Mesendoderm (in vitro differentiated cells): Measurements from ENCODE around the gene IRAK3. TPM values are rescaled to one million over a fixed set of nuclear protein-coding genes. Genes with fewer than 3 reads are reported as not detected.
A peak's percentile ranks its signal among the peaks of the same experiment; 100 is the strongest.

Experiments used
- DNase-seq: peaks from one replicate; pipeline ENCODE4 v3.0.0; 2013
- H2AK5ac ChIP-seq: 2 replicates; pipeline ENCODE4 v1.6.1; 2013; ENCODE audit warnings: low read length, inconsistent platforms
- H2BK120ac ChIP-seq: 2 replicates; pipeline ENCODE4 v1.6.1; 2013; ENCODE audit warnings: low read depth, mild to moderate bottlenecking, low read length, moderate library complexity, mixed read lengths
- H2BK15ac ChIP-seq: replicated peaks from 2 replicates; pipeline ENCODE4 v1.6.1; 2013; ENCODE audit warnings: low read depth, mild to moderate bottlenecking, moderate library complexity
- H2BK5ac ChIP-seq: 2 replicates; pipeline ENCODE4 v1.6.1; 2013; ENCODE audit warnings: low read length, inconsistent platforms
- H3K18ac ChIP-seq: 2 replicates; pipeline ENCODE4 v1.6.1; 2013; ENCODE audit warnings: mild to moderate bottlenecking, low read length, mixed read lengths
- H3K23ac ChIP-seq: one replicate; pipeline ENCODE4 v1.6.1; 2013; ENCODE audit warnings: low read length
- H3K27ac ChIP-seq: 2 replicates; pipeline ENCODE4 v1.5.1; 2013; ENCODE audit warnings: low read depth, mild to moderate bottlenecking, inconsistent platforms, low read length, moderate library complexity
- H3K27me3 ChIP-seq: 2 replicates; pipeline ENCODE4 v1.6.1; 2013; ENCODE audit warnings: low read length, control low read depth, mild to moderate bottlenecking, inconsistent platforms; ENCODE audit not compliant: insufficient read depth, poor library complexity
- H3K36me3 ChIP-seq: 2 replicates; pipeline ENCODE4 v1.6.1; 2013; ENCODE audit warnings: low read length, inconsistent platforms; ENCODE audit not compliant: control insufficient read depth, insufficient read depth
- H3K4ac ChIP-seq: one replicate; pipeline ENCODE4 v1.6.1; 2013; ENCODE audit warnings: low read depth, mild to moderate bottlenecking, low read length, moderate library complexity
- H3K4me1 ChIP-seq: 2 replicates; pipeline ENCODE4 v1.6.1; 2013; ENCODE audit warnings: low read depth, low read length, inconsistent platforms; ENCODE audit not compliant: control insufficient read depth
- H3K4me2 ChIP-seq: 2 replicates; pipeline ENCODE4 v1.6.1; 2013; ENCODE audit warnings: low read length
- H3K4me3 ChIP-seq: 2 replicates; pipeline ENCODE4 v1.5.1; 2013; ENCODE audit warnings: mild to moderate bottlenecking, low read length
- H3K56ac ChIP-seq: one replicate; pipeline ENCODE4 v1.6.1; 2013; ENCODE audit warnings: low read length
- H3K79me1 ChIP-seq: 2 replicates; pipeline ENCODE4 v1.6.1; 2013; ENCODE audit warnings: low read length, inconsistent platforms
- H3K79me2 ChIP-seq: 2 replicates; pipeline ENCODE4 v1.6.1; 2013; ENCODE audit warnings: mild to moderate bottlenecking, low read length; ENCODE audit not compliant: control insufficient read depth, insufficient read depth
- H3K9ac ChIP-seq: 2 replicates; pipeline ENCODE4 v1.6.1; 2013; ENCODE audit warnings: low read length, inconsistent platforms
- H4K5ac ChIP-seq: one replicate; pipeline ENCODE4 v1.6.1; 2013; ENCODE audit warnings: low read length
- H4K8ac ChIP-seq: one replicate; pipeline ENCODE4 v1.6.1; 2013; ENCODE audit warnings: low read depth, mild to moderate bottlenecking, control low read depth, low read length, moderate library complexity
- WGBS: extraction: QIAGEN DNeasy Blood & Tissue Kit; methylation state at CpG from one replicate; pipeline ENCODE4 v1.1.7; 2013; ENCODE audit warnings: low lambda C conversion rate, missing lambda C conversion rate; ENCODE audit not compliant: insufficient coverage; ENCODE audit errors: extremely low coverage; 5-methylcytosine and 5-hydroxymethylcytosine counted together
- polyA plus RNA-seq, 2 experiments: library from polyadenylated mRNA; stranded (reverse); fragments of 200-250 nt; gene quantifications; one replicate each; pipeline ENCODE4 v1.2.3, GENCODE V29; 2013

Gene IRAK3
- 1.7 TPM for polyA plus RNA-seq (2013, experiment 1 of 2)
- polyA plus RNA-seq (2013, experiment 2 of 2) = 1.9 TPM

- Histone ChIP-seq H3K79me1 (no peaks in the 10 kb centered on the region), H3K18ac (peak within 1 kb of the TSS; percentile 13), H2AK5ac (no peak within 1 kb of the TSS), H3K23ac (peak within 1 kb of the TSS; percentile 76), H3K27ac (no peak within 1 kb of the TSS), H3K4me2 (peak within 1 kb of the TSS; percentile 84), H3K56ac (peak within 1 kb of the TSS; percentile 93), H3K4me3 (peak within 1 kb of the TSS; percentile 33), H3K4me1 (no peaks in the 10 kb centered on the region), H3K9ac (peak within 1 kb of the TSS; percentile 72), H3K36me3 (no peaks in the 10 kb centered on the region), H2BK5ac (no peak within 1 kb of the TSS), H3K4ac (peak within 1 kb of the TSS; percentile 83), H4K5ac (no peak within 1 kb of the TSS), H2BK15ac (no peak within 1 kb of the TSS), H3K27me3 (no peaks in the 10 kb centered on the region), H2BK120ac (no peak within 1 kb of the TSS), H4K8ac (peak within 1 kb of the TSS; percentile 42), H3K79me2 (no peaks in the 10 kb centered on the region)
- DNase-seq = peak; percentile 58
- WGBS = no CpG with 5 or more reads among the region's 82 CpGs
Measured at GRCh38 chr12:66188584-66189485, at the start of gene IRAK3. Gene IRAK3, plus strand, starts transcription at chr12:66189214. Its CDS starts 86 bp downstream, at chr12:66189300.

- Histone ChIP-seq H2BK5ac (no peak overlapping the region), H3K4me2 (no peak overlapping the region)
Measured at GRCh38 chr12:66139328-66139727, 49.7 kb upstream of the IRAK3 start.

GRCh38 chr12:66140731-66141130, 48.3 kb upstream of the IRAK3 start:
- H2BK120ac ChIP-seq = no peak overlapping the region
- no peak overlapping the region for H3K4ac ChIP-seq
- H2BK15ac ChIP-seq = no peak overlapping the region
- no peaks in the 10 kb centered on the region for H3K79me1 ChIP-seq
- no peak overlapping the region for H3K23ac ChIP-seq
- H3K36me3 ChIP-seq = no peaks in the 10 kb centered on the region
- H3K79me2 ChIP-seq = no peaks in the 10 kb centered on the region
- no peak overlapping the region for H3K27ac ChIP-seq
- peak; percentile 38 for DNase-seq
- no peak overlapping the region for H3K4me2 ChIP-seq
- H3K27me3 ChIP-seq = no peaks in the 10 kb centered on the region
- H3K18ac ChIP-seq = no peak overlapping the region
- no peak overlapping the region for H4K8ac ChIP-seq
- no peak overlapping the region for H2BK5ac ChIP-seq
- no peak overlapping the region for H3K9ac ChIP-seq
- H3K56ac ChIP-seq = no peak overlapping the region
- no peaks in the 10 kb centered on the region for H3K4me1 ChIP-seq
- no peak overlapping the region for H4K5ac ChIP-seq
- H3K4me3 ChIP-seq = no peak overlapping the region
- no peak overlapping the region for H2AK5ac ChIP-seq

More at GRCh38 chr12:66139328-66139727, 49.7 kb upstream of the IRAK3 start:
- no peak overlapping the region for H2BK120ac ChIP-seq
- no peak overlapping the region for H3K18ac ChIP-seq
- no peaks in the 10 kb centered on the region for H3K79me2 ChIP-seq
- H3K27ac ChIP-seq = no peak overlapping the region
- no peak for DNase-seq
- no peak overlapping the region for H3K4me3 ChIP-seq
- no peak overlapping the region for H3K4ac ChIP-seq
- no peaks in the 10 kb centered on the region for H3K4me1 ChIP-seq
- no peak overlapping the region for H4K5ac ChIP-seq
- H3K79me1 ChIP-seq = no peaks in the 10 kb centered on the region
- no peak overlapping the region for H3K23ac ChIP-seq
- H3K56ac ChIP-seq = no peak overlapping the region
- no peak overlapping the region for H2AK5ac ChIP-seq
- H3K36me3 ChIP-seq = no peaks in the 10 kb centered on the region
- WGBS = no CpG with 5 or more reads among the region's 2 CpGs
- H2BK15ac ChIP-seq = no peak overlapping the region
- no peak overlapping the region for H4K8ac ChIP-seq
- H3K27me3 ChIP-seq = no peaks in the 10 kb centered on the region
- no peak overlapping the region for H3K9ac ChIP-seq

GRCh38 chr12:66141299-66141698, 47.7 kb upstream of the IRAK3 start:
- WGBS = no CpG with 5 or more reads among the region's 2 CpGs
- no peak overlapping the region for H2BK120ac ChIP-seq
- H2BK5ac ChIP-seq = no peak overlapping the region
- H2AK5ac ChIP-seq = no peak overlapping the region
- H3K27ac ChIP-seq = no peak overlapping the region
- no peaks in the 10 kb centered on the region for H3K79me1 ChIP-seq
- H3K18ac ChIP-seq = no peak overlapping the region
- H3K4me2 ChIP-seq = no peak overlapping the region
- no peaks in the 10 kb centered on the region for H3K4me1 ChIP-seq
- no peak overlapping the region for H2BK15ac ChIP-seq
- H3K23ac ChIP-seq = no peak overlapping the region
- H3K79me2 ChIP-seq = no peaks in the 10 kb centered on the region
- H3K56ac ChIP-seq = no peak overlapping the region
- H3K4me3 ChIP-seq = no peak overlapping the region
- no peak overlapping the region for H4K8ac ChIP-seq
- H3K4ac ChIP-seq = no peak overlapping the region
- no peak overlapping the region for H4K5ac ChIP-seq
- H3K27me3 ChIP-seq = no peaks in the 10 kb centered on the region
- no peaks in the 10 kb centered on the region for H3K36me3 ChIP-seq
- no peak for DNase-seq
- H3K9ac ChIP-seq = no peak overlapping the region

GRCh38 chr12:66142826-66143225, 46.2 kb upstream of the IRAK3 start:
- H2BK15ac ChIP-seq = no peak overlapping the region
- H2BK5ac ChIP-seq = no peak overlapping the region
- no peaks in the 10 kb centered on the region for H3K4me1 ChIP-seq
- H3K36me3 ChIP-seq = no peaks in the 10 kb centered on the region
- H3K4ac ChIP-seq = no peak overlapping the region
- no peak overlapping the region for H2AK5ac ChIP-seq
- H2BK120ac ChIP-seq = no peak overlapping the region
- H3K18ac ChIP-seq = no peak overlapping the region
- no peaks in the 10 kb centered on the region for H3K79me1 ChIP-seq
- H3K79me2 ChIP-seq = no peaks in the 10 kb centered on the region
- no peak overlapping the region for H3K23ac ChIP-seq
- H4K5ac ChIP-seq = no peak overlapping the region
- H3K4me2 ChIP-seq = no peak overlapping the region
- no peak overlapping the region for H4K8ac ChIP-seq
- DNase-seq = no peak
- H3K9ac ChIP-seq = no peak overlapping the region
- no peak overlapping the region for H3K4me3 ChIP-seq
- H3K27me3 ChIP-seq = no peaks in the 10 kb centered on the region
- no peak overlapping the region for H3K27ac ChIP-seq
- no peak overlapping the region for H3K56ac ChIP-seq

- Histone ChIP-seq H3K4me2 (no peak overlapping the region), H4K8ac (no peak overlapping the region), H3K27me3 (no peaks in the 10 kb centered on the region), H3K18ac (no peak overlapping the region), H2BK5ac (no peak overlapping the region), H3K36me3 (no peaks in the 10 kb centered on the region), H3K27ac (no peak overlapping the region), H3K4me1 (no peaks in the 10 kb centered on the region), H3K9ac (no peak overlapping the region), H3K56ac (no peak overlapping the region), H3K79me2 (no peaks in the 10 kb centered on the region), H3K79me1 (no peaks in the 10 kb centered on the region), H2AK5ac (no peak overlapping the region), H3K4ac (no peak overlapping the region), H4K5ac (no peak overlapping the region), H3K4me3 (no peak overlapping the region), H2BK15ac (no peak overlapping the region), H2BK120ac (no peak overlapping the region), H3K23ac (no peak overlapping the region)
- no peak for DNase-seq
- WGBS = no CpG with 5 or more reads among the region's 1 CpG
Measured at GRCh38 chr12:66143868-66144267, 45.1 kb upstream of the IRAK3 start.
